PC-3 (cell line): ENCODE data around the gene RAB23.

Source experiments
- EZH2 ChIP-seq: fragments of 300-600 bp; sonication (generic); IDR thresholded peaks from one replicate; pipeline ENCODE4 v1.6.1; 2017; ENCODE audit warnings: antibody characterized with exemption, mild to moderate bottlenecking, low read length; ENCODE audit not compliant: unreplicated experiment
- EZH2phosphoT487 ChIP-seq: fragments of 300-600 bp; sonication (generic); IDR thresholded peaks from 2 replicates; pipeline ENCODE4 v1.6.1; 2018; ENCODE audit warnings: mild to moderate bottlenecking, antibody characterized with exemption, low read length, borderline replicate concordance
- TF ChIP-seq, protein P1 (sequence below): fragments of 300-600 bp; sonication (generic); conservative IDR thresholded peaks from 2 replicates; pipeline ENCODE4 v1.5.1; 2017; ENCODE audit warnings: antibody characterized with exemption, low read depth, mild to moderate bottlenecking, low read length

DNA sequence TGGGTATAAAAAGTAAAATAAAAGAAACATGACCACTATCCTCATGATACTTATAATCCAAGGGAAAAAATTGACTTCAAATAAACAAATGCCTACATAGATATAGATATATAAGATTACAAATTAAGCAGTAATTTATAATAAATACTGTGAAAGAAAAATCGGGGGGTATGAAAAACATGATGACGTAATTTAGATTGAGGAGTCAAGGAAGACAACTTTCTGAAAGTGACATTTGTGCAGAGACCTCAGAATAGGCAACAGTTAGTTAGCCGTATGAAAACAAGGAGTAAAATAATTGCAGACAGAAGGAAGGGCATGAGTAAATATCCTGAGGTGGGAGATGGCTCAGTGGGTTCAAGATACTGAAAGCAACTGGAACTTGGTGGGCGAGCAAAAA, 28.2 kb upstream of the RAB23 start:
- TF ChIP-seq, protein P1, sequence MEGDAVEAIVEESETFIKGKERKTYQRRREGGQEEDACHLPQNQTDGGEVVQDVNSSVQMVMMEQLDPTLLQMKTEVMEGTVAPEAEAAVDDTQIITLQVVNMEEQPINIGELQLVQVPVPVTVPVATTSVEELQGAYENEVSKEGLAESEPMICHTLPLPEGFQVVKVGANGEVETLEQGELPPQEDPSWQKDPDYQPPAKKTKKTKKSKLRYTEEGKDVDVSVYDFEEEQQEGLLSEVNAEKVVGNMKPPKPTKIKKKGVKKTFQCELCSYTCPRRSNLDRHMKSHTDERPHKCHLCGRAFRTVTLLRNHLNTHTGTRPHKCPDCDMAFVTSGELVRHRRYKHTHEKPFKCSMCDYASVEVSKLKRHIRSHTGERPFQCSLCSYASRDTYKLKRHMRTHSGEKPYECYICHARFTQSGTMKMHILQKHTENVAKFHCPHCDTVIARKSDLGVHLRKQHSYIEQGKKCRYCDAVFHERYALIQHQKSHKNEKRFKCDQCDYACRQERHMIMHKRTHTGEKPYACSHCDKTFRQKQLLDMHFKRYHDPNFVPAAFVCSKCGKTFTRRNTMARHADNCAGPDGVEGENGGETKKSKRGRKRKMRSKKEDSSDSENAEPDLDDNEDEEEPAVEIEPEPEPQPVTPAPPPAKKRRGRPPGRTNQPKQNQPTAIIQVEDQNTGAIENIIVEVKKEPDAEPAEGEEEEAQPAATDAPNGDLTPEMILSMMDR = no peak
- TF ChIP-seq EZH2phosphoT487 (no peak), EZH2 (no peak)
